Muscle layer of duodenum (tissue), 2 donors: ENCODE measurements around the gene CCNQ.
A peak's percentile ranks its signal among the peaks of the same experiment; 100 is the strongest.

Source experiments
- H3K27ac ChIP-seq: one replicate; pipeline ENCODE4 v1.7.0; 2013; ENCODE audit warnings: mild to moderate bottlenecking, low read length
- H3K27me3 ChIP-seq: one replicate; pipeline ENCODE4 v1.7.0; 2013; ENCODE audit warnings: low read depth, mild to moderate bottlenecking, control low read depth, low read length
- H3K36me3 ChIP-seq, 2 donors: one replicate each; pipeline ENCODE4 v1.7.0; 2013; ENCODE audit warnings: low read length in 2 of 2, control low read depth in 1 of 2, mild to moderate bottlenecking in 1 of 2; ENCODE audit not compliant: insufficient read depth in 2 of 2, control insufficient read depth in 1 of 2
- H3K4me1 ChIP-seq, 2 donors: one replicate each; pipeline ENCODE4 v1.7.0; 2013; ENCODE audit warnings: low read length in 2 of 2, mild to moderate bottlenecking in 2 of 2, control low read depth in 1 of 2, moderate library complexity in 1 of 2; ENCODE audit not compliant: insufficient read depth in 2 of 2, control insufficient read depth in 1 of 2
- H3K4me3 ChIP-seq, 2 donors: one replicate each; pipeline ENCODE4 v1.7.0; 2013; ENCODE audit warnings: low read length in 2 of 2, low read depth in 1 of 2, mild to moderate bottlenecking in 1 of 2
- H3K9me3 ChIP-seq, 2 donors: one replicate each; pipeline ENCODE4 v1.7.0; 2013; ENCODE audit warnings: low read length in 2 of 2, control low read depth in 1 of 2, mild to moderate bottlenecking in 1 of 2; ENCODE audit not compliant: control insufficient read depth in 1 of 2
- donor health status: healthy.

CCNQ gene

DNA sequence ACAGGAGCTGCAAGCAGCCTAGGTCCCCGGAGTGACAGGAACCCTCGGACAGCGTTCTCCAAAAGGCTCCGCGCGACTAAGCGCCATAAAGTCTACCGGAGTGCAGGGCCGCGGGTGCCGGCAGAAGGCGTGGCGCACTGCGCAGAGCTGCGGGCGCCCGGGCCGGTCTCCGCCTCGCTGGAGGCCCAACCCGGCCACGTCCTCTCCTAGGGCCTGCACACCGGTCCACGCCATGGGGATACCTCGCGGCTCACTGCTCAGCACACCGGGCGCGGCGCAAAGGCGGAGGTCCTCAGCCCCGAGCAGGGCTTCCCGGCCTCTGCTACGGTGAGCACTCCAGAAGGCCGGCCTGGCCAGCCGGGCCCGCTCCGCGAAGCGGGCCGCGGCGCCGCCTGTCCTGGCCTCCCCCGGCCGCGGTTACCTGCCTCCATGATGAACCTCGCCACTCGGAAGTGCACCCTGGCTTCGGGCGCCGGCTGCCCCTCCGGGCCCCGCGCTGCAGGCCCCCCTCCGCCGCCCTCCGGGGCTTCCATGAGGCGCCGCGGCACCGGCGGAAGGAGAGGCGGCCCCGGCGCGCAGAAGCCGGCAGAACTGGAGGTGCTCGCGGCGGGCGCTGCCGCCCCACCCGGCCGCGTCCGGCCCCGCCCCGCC lies at the start of gene CCNQ:
Gene CCNQ (minus strand): TSS at position 599 of the 651 bp plus-strand sequence. CDS start 66 bp downstream, at position 533.
- Histone ChIP-seq H3K36me3 (peaks cover 4 to 12% of the 10 kb centered on the region in 2 donors), H3K27ac (no peak within 1 kb of the TSS), H3K4me1 (peaks cover 0 to 14% of the 10 kb centered on the region in 2 donors), H3K27me3 (no peaks in the 10 kb centered on the region), H3K9me3 (no peaks in the 10 kb centered on the region), H3K4me3 (peak within 1 kb of the TSS; percentile 72 to 73)

GRCh38 chrX:153647461-153648357 lies 48.8 kb upstream of the CCNQ start:
- peaks cover 0 to 31% of the 10 kb centered on the region in 2 donors for H3K4me1 ChIP-seq
- H3K27ac ChIP-seq: no peak overlapping the region
- H3K9me3 ChIP-seq: no peaks in the 10 kb centered on the region
- no peaks in the 10 kb centered on the region for H3K36me3 ChIP-seq
- peaks cover 10% of the 10 kb centered on the region for H3K27me3 ChIP-seq
- H3K4me3 ChIP-seq: peak overlapping the region in 1 of 2 donors; percentile 8

GRCh38 chrX:153646620-153647373 lies 47.9 kb upstream of the CCNQ start, which contains the start of gene DUSP9:
Gene DUSP9, plus strand, starts transcription at chrX:153647203. Its CDS starts 751 bp downstream, at chrX:153647954.
- H3K9me3 ChIP-seq: no peaks in the 10 kb centered on the region
- peaks cover 0 to 34% of the 10 kb centered on the region in 2 donors for H3K4me1 ChIP-seq
- peaks cover 13% of the 10 kb centered on the region for H3K27me3 ChIP-seq
- H3K36me3 ChIP-seq: no peaks in the 10 kb centered on the region
- H3K4me3 ChIP-seq: peak within 1 kb of the TSS in 1 of 2 donors; percentile 8
- no peak within 1 kb of the TSS for H3K27ac ChIP-seq

GRCh38 chrX:153645921-153646488 lies 47.1 kb upstream of the CCNQ start:
- no peak overlapping the region for H3K4me3 ChIP-seq
- H3K9me3 ChIP-seq: no peaks in the 10 kb centered on the region
- peaks cover 0 to 37% of the 10 kb centered on the region in 2 donors for H3K4me1 ChIP-seq
- no peaks in the 10 kb centered on the region for H3K36me3 ChIP-seq
- peaks cover 19% of the 10 kb centered on the region for H3K27me3 ChIP-seq
- H3K27ac ChIP-seq: no peak overlapping the region

DNA sequence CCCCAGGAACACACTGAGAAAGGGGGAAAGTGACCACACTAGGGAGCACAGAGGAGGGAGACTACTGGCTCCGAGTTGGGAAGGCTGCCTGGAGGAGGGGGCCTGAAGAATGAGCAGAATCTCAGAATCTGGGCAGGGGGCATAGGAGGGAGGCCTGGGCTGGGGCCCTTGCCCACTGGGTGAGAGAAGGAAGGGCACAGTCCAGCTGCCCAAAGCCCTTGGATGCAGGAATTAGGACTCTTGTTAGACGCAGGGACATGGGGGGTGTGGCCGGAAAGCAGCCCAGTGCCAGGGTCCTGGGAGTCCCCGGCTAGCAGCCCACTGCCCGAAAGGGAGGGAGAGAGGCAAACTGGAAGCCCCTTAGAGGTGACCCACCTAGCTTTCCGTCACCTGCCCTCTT lies 46.2 kb upstream of the CCNQ start:
- no peak overlapping the region for H3K27ac ChIP-seq
- H3K9me3 ChIP-seq: no peaks in the 10 kb centered on the region
- H3K27me3 ChIP-seq: peaks cover 19% of the 10 kb centered on the region
- H3K4me3 ChIP-seq: no peak overlapping the region
- peaks cover 0 to 37% of the 10 kb centered on the region in 2 donors for H3K4me1 ChIP-seq
- H3K36me3 ChIP-seq: no peaks in the 10 kb centered on the region

- H3K4me1 ChIP-seq: peaks cover 0 to 37% of the 10 kb centered on the region in 2 donors
- H3K9me3 ChIP-seq: no peaks in the 10 kb centered on the region
- peaks cover 19% of the 10 kb centered on the region for H3K27me3 ChIP-seq
- no peak overlapping the region for H3K4me3 ChIP-seq
- H3K27ac ChIP-seq: no peak overlapping the region
- H3K36me3 ChIP-seq: no peaks in the 10 kb centered on the region
Observed at GRCh38 chrX:153644356-153645125, 45.6 kb upstream of the CCNQ start.

DNA sequence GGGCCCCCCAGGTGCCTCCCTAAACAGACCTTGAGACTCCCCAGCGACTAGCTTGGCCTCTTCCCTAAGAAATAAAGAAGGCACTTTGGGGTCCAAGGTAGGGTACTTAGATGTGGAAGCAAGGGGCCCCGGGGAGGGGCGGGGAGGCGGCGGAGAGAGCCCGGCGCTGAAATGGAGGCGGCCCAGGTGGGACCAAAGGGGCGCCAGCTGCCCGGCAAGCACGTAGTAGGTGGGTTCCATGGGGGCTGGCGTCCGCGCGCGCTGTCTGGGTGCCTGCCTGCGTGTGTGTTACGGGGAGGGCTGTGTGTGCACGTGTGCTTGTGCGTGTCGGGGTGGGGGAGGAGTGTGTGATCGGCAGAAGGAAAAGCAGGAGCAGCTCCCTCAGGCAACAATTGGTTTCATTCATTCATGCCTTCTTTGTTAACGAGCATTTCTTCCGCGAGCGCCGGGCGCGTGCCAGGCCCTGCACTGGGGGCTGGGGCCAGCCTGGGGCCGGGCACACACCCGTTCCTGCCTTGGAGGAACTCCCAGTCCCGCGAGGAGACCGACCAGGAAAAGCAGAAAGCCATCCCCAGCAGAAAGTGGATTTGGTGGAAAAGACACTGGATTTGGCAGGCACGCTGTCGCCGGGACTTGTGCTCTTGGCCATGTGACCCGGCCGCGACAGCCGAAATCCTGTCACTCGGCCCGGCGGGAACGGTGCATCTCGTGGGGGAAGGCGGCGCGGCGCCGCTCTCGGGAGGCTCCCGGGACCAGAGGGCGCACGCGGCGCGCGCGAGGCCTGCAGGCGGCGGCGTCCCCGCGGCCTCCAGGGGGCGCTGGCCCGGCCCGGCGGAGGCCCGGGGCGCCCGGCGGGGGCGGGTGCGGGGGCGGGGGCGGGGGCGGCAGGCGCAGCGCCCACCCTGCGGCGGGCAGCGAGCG lies 44.8 kb upstream of the CCNQ start:
- no peaks in the 10 kb centered on the region for H3K36me3 ChIP-seq
- H3K9me3 ChIP-seq: no peaks in the 10 kb centered on the region
- peaks cover 0 to 37% of the 10 kb centered on the region in 2 donors for H3K4me1 ChIP-seq
- H3K4me3 ChIP-seq: no peak overlapping the region
- H3K27me3 ChIP-seq: peaks cover 19% of the 10 kb centered on the region
- no peak overlapping the region for H3K27ac ChIP-seq

DNA sequence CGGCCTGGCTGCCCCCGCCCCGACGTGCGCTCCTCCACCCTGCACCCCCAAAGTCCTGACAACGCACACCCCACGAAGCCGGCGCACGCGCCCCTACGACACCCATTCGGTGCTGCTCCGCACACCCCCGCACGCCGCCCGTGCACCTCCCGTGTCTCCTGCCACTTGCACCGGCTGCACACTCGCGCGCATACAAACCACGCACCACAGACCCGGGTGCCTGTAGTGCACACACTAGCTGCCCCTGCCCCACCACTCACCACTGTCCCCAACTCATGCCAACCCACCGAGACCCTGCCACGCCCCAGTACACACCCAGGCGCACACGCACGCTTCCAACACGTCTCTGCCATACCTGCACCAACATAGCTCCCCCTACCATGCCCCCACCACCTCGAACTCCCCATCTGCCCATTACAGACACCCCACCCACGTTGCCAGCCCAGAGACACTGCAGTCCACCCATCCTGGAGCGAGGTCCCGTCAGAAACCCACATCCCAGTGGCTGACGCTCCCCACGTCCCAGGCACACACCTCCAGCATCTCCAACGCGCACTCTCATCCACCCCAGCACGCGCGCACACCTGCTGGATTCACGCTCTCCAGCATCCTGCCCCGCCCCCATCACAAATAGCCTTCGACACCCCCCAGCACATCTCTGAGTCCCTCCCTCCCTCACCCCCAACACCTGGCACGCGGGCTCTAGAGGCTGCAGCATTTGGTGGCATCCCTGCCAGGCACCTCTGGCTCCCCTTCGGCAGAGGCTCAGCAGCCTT lies 43.9 kb upstream of the CCNQ start:
- no peaks in the 10 kb centered on the region for H3K36me3 ChIP-seq
- H3K4me3 ChIP-seq: no peak overlapping the region
- no peak overlapping the region for H3K27ac ChIP-seq
- H3K4me1 ChIP-seq: peaks cover 0 to 35% of the 10 kb centered on the region in 2 donors
- no peaks in the 10 kb centered on the region for H3K9me3 ChIP-seq
- peaks cover 19% of the 10 kb centered on the region for H3K27me3 ChIP-seq

DNA sequence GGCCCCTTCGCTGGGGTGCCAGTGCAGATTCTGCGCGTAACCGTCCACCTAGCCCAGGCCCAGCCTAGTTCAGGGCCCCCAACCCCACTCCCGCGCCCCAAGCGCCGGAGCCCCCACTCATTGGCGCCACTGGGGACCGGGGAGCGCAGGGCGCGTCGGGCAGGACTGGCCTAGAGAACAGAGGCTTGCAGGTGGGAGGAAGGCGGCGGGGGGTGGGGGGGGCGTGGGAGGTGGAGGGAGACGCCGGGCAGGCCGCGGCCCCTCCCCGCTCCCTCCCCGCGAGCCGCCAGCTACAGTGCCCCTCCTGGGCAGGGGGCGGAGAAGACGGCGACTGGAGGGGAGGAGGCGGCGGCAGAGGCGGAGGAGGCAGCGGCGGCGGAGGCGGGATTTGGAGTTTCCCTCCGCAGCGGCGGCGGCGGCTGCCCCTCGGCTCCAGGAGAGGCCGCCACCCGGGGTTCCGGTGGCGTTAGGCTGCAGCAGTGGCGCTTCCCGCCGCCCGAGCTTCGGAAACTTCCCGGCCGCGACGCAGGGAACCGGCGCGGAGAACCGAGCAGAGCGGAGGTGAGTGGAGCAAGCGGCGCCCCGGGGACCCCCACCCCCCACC lies 43.2 kb upstream of the CCNQ start:
- Histone ChIP-seq H3K27ac (no peak overlapping the region), H3K36me3 (no peaks in the 10 kb centered on the region), H3K9me3 (no peaks in the 10 kb centered on the region), H3K27me3 (peaks cover 19% of the 10 kb centered on the region), H3K4me3 (no peak overlapping the region), H3K4me1 (peaks cover 0 to 29% of the 10 kb centered on the region in 2 donors)
